ENCODE data around the gene RPL29.

RPL29 gene

GRCh38 chr3:51944451-51945021 lies 51.2 kb downstream of the RPL29 start:
- DNase-seq, result no peak
